ENCODE data around the gene GABRG2.

Gene GABRG2

DNA sequence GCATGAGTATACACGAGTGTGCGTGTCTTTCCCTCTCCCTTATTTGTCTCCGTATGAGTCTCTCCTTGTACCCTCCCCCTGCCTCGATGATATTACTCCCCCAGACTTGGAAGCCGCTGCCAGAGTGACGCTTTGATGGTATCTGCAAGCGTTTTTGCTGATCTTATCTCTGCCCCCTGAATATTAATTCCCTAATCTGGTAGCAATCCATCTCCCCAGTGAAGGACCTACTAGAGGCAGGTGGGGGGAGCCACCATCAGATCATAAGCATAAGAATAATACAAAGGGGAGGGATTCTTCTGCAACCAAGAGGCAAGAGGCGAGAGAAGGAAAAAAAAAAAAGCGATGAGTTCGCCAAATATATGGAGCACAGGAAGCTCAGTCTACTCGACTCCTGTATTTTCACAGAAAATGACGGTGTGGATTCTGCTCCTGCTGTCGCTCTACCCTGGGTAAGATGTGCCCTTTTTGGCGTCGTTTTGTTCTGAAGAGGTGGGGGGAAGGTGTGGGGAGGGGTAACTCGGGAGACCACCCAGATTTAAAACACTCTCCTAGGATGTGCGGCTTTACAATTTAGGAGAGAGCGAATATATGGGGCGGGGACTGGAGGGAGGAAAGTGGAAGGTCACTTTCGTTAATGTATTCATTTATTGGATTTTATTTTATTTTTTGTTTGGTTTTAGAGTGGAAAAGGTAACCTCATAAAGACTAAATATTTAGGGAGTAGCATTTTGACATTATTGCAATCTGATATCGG, at the start of gene GABRG2:
TSS of gene GABRG2 (plus strand) at position 119 of the 757 bp plus-strand sequence. CDS start at position 346, 227 bp downstream.
- TF ChIP-seq FOXM1 (IDR thresholded peaks at IDR 0.05; ENCODE audit: borderline replicate concordance, low read depth) = no peak
- TF ChIP-seq TCF12 (IDR thresholded peaks at IDR 0.05; ENCODE audit: low read depth) = no peak
- no peak for TF ChIP-seq ZBTB7A (IDR thresholded peaks at IDR 0.05; ENCODE audit: low read depth)
- TF ChIP-seq, protein P1, sequence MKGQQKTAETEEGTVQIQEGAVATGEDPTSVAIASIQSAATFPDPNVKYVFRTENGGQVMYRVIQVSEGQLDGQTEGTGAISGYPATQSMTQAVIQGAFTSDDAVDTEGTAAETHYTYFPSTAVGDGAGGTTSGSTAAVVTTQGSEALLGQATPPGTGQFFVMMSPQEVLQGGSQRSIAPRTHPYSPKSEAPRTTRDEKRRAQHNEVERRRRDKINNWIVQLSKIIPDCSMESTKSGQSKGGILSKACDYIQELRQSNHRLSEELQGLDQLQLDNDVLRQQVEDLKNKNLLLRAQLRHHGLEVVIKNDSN (IDR thresholded peaks at IDR 0.05) = no peak
- no peak for TF ChIP-seq RAD21 (IDR thresholded peaks at IDR 0.05; ENCODE audit: low read depth)
- no peak for TF ChIP-seq EP300 (IDR thresholded peaks at IDR 0.05; ENCODE audit: borderline replicate concordance)
- TF ChIP-seq TEAD4 (IDR thresholded peaks at IDR 0.05) = no peak
- no peak for TF ChIP-seq CREB1 (IDR thresholded peaks at IDR 0.05; ENCODE audit: low read depth)
- TF ChIP-seq, protein P2, sequence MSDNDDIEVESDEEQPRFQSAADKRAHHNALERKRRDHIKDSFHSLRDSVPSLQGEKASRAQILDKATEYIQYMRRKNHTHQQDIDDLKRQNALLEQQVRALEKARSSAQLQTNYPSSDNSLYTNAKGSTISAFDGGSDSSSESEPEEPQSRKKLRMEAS (IDR thresholded peaks at IDR 0.05) = no peak
- TF ChIP-seq EGR1 (IDR thresholded peaks at IDR 0.05) = no peak
- TF ChIP-seq, protein P3, sequence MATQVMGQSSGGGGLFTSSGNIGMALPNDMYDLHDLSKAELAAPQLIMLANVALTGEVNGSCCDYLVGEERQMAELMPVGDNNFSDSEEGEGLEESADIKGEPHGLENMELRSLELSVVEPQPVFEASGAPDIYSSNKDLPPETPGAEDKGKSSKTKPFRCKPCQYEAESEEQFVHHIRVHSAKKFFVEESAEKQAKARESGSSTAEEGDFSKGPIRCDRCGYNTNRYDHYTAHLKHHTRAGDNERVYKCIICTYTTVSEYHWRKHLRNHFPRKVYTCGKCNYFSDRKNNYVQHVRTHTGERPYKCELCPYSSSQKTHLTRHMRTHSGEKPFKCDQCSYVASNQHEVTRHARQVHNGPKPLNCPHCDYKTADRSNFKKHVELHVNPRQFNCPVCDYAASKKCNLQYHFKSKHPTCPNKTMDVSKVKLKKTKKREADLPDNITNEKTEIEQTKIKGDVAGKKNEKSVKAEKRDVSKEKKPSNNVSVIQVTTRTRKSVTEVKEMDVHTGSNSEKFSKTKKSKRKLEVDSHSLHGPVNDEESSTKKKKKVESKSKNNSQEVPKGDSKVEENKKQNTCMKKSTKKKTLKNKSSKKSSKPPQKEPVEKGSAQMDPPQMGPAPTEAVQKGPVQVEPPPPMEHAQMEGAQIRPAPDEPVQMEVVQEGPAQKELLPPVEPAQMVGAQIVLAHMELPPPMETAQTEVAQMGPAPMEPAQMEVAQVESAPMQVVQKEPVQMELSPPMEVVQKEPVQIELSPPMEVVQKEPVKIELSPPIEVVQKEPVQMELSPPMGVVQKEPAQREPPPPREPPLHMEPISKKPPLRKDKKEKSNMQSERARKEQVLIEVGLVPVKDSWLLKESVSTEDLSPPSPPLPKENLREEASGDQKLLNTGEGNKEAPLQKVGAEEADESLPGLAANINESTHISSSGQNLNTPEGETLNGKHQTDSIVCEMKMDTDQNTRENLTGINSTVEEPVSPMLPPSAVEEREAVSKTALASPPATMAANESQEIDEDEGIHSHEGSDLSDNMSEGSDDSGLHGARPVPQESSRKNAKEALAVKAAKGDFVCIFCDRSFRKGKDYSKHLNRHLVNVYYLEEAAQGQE (IDR thresholded peaks at IDR 0.05; ENCODE audit: low read depth) = no peak

DNA sequence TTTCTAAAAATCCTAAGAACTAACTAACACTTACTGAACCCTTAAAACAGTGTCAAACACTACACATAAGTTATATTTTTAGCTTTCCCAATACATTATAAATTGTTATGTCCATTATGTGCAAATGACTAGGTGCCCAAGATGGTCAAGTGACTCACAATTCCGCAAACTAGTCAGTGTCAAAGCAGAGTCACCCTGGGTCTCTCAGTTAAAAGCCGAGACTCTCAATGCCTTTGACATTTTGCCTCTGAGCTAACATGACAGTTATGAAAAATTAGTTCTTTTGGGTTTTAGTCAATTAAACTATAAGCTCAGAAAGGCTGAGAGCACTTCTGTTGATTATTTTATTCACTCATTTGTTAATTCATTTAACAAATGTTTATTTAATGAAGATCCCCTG, 42.3 kb upstream of the GABRG2 start:
- TF ChIP-seq, protein P3 (IDR thresholded peaks at IDR 0.05; ENCODE audit: low read depth) = no peak
- no peak for TF ChIP-seq TAF1 (IDR thresholded peaks at IDR 0.05; ENCODE audit: low read depth)

DNA sequence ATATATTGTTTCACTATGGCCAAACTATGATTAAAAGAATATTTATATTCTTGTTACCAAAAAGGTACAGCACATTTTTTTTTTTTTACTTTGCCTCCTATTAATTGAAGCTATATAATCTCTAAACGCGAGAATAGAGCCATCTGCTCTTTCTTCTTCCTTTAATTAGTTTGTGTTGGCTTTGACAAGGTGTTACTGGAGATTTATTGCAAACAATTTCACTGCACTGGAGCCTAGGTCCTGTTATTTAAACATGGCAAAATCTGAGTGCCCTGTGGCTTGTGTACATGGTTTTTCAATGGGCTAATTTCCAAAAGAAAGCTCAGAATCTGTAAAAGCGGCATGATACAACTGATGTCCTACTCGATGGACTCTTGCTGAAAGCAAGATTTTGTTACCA, 40.8 kb upstream of the GABRG2 start:
- TF ChIP-seq TEAD4 (IDR thresholded peaks at IDR 0.05) = no peak
- TF ChIP-seq, protein P1 (IDR thresholded peaks at IDR 0.05) = no peak
- no peak for TF ChIP-seq CEBPB (IDR thresholded peaks at IDR 0.05)
- TF ChIP-seq RAD21 (IDR thresholded peaks at IDR 0.05; ENCODE audit: low read depth) = no peak
- TF ChIP-seq, protein P2 (IDR thresholded peaks at IDR 0.05) = no peak

DNA sequence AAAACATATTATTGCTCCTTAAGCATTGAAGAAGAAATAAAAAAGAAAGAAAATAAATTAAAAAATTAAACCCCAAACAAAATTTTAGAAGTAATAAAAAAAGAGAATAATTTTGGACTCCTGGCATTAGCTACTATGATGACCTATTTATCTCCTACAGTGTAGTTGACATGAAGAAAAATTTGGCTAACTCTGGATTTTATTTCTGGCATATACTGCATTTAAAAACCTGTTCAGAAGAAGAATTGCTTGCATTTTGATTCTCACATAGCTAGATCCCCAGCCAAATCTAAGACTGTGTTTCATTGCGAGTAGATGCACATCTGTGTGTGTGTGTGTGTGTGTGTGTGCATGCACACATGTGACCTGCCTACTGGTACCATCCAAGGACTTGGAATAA, 30.1 kb upstream of the GABRG2 start:
- TF ChIP-seq FOXM1 (IDR thresholded peaks at IDR 0.05; ENCODE audit: borderline replicate concordance, low read depth) (no peak), ZBTB7A (IDR thresholded peaks at IDR 0.05; ENCODE audit: low read depth) (no peak), TCF12 (IDR thresholded peaks at IDR 0.05; ENCODE audit: low read depth) (no peak), EGR1 (IDR thresholded peaks at IDR 0.05) (no peak), EP300 (IDR thresholded peaks at IDR 0.05; ENCODE audit: borderline replicate concordance) (no peak), TEAD4 (IDR thresholded peaks at IDR 0.05) (no peak), RAD21 (IDR thresholded peaks at IDR 0.05; ENCODE audit: low read depth) (no peak), NFIC (IDR thresholded peaks at IDR 0.05) (no peak), YY1 (IDR thresholded peaks at IDR 0.05; ENCODE audit: low read depth) (no peak), CREB1 (IDR thresholded peaks at IDR 0.05; ENCODE audit: low read depth) (no peak), CEBPB (IDR thresholded peaks at IDR 0.05) (no peak), TAF1 (IDR thresholded peaks at IDR 0.05; ENCODE audit: low read depth) (no peak)
- TF ChIP-seq, protein P3 (IDR thresholded peaks at IDR 0.05; ENCODE audit: low read depth) = no peak
- TF ChIP-seq, protein P2 (IDR thresholded peaks at IDR 0.05) = no peak
- TF ChIP-seq, protein P1 (IDR thresholded peaks at IDR 0.05) = no peak
